Gastroesophageal sphincter (tissue), 3 donors: ENCODE results near the gene SCEL.

Experiments used
- EP300 ChIP-seq: sonication (generic); formaldehyde crosslinking; IDR thresholded peaks from one replicate; pipeline ENCODE4 v1.6.1; 2017; ENCODE audit warnings: antibody characterized with exemption, mild to moderate bottlenecking
- POLR2A ChIP-seq, 2 donors: fragments of 450-650 bp; IDR thresholded peaks; one replicate each; pipeline ENCODE4 v1.6.1; 2017; ENCODE audit warnings: antibody characterized with exemption in 2 of 2, mild to moderate bottlenecking in 2 of 2, moderate library complexity in 1 of 2
- POLR2AphosphoS5 ChIP-seq: sonication (generic); formaldehyde crosslinking; IDR thresholded peaks from one replicate; pipeline ENCODE4 v1.6.1; 2017; ENCODE audit warnings: antibody characterized with exemption
- TF ChIP-seq, protein P1 (sequence below), 4 experiments: fragments of 200-600 bp in 2 of 4; fragments of 450-650 bp in 2 of 4; sonication (generic) in 1 of 4; IDR thresholded peaks; one replicate each; pipeline ENCODE4 v1.5.1; 2017 to 2019; ENCODE audit warnings: antibody characterized with exemption in 4 of 4, mild to moderate bottlenecking in 2 of 4, moderate library complexity in 2 of 4

DNA sequence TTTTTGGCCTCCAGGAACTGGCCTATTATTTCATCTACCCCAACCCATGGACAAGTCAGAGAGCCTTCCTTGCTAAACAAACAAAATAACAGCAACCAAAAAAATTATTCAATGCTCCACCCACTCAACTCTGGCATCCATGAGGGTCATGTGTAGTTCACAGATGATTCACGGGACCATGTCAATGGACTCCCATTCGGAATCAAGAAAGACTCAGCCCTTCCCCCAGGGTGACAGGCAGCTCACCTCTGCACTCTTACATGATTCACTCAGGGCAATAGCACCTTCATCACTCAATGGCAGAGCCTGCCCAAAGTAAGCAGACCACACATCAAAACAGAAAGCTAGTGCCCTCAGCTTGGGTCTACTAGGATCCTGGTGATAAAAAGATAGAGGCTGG is 14.3 kb upstream of the SCEL start:
- TF ChIP-seq, protein P1, sequence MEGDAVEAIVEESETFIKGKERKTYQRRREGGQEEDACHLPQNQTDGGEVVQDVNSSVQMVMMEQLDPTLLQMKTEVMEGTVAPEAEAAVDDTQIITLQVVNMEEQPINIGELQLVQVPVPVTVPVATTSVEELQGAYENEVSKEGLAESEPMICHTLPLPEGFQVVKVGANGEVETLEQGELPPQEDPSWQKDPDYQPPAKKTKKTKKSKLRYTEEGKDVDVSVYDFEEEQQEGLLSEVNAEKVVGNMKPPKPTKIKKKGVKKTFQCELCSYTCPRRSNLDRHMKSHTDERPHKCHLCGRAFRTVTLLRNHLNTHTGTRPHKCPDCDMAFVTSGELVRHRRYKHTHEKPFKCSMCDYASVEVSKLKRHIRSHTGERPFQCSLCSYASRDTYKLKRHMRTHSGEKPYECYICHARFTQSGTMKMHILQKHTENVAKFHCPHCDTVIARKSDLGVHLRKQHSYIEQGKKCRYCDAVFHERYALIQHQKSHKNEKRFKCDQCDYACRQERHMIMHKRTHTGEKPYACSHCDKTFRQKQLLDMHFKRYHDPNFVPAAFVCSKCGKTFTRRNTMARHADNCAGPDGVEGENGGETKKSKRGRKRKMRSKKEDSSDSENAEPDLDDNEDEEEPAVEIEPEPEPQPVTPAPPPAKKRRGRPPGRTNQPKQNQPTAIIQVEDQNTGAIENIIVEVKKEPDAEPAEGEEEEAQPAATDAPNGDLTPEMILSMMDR (IDR thresholded peaks at IDR 0.05), result no peak
- TF ChIP-seq EP300 (no peak), POLR2A (IDR thresholded peaks at IDR 0.05) (no peak), POLR2AphosphoS5 (no peak)
